ENCODE results near the gene GPR132. TPM values are rescaled to one million over a fixed set of nuclear protein-coding genes. Genes with fewer than 3 reads are reported as not detected.

The GPR132 gene
- total and polyA plus RNA-seq, 2 of the 13 experiments (the other 11 are each of a cell fraction or from before 2014, with no cell fraction given): not detected

- TF ChIP-seq RBAK (CRISPR knock-in tag; IDR thresholded peaks at IDR 0.05) (no peak), HIC2 (CRISPR knock-in tag; IDR thresholded peaks at IDR 0.05; ENCODE audit: low read depth) (no peak), ZBTB8A (CRISPR knock-in tag; IDR thresholded peaks at IDR 0.05; ENCODE audit: borderline replicate concordance, low read depth) (no peak), CHD4 (IDR thresholded peaks at IDR 0.05; ENCODE audit: borderline replicate concordance, low read length) (no peak), STAT5B (CRISPR knock-in tag; IDR thresholded peaks at IDR 0.05) (no peak), ZNF569 (CRISPR knock-in tag; IDR thresholded peaks at IDR 0.05; ENCODE audit: borderline replicate concordance) (no peak), MTF1 (CRISPR knock-in tag; IDR thresholded peaks at IDR 0.05) (0 out of 2 replicates have a peak, but pooled peaks have one; percentile 2), THAP8 (CRISPR knock-in tag; IDR thresholded peaks at IDR 0.05; ENCODE audit: borderline replicate concordance) (no peak), ZNF777 (CRISPR knock-in tag; IDR thresholded peaks at IDR 0.05) (no peak), ZBTB2 (CRISPR knock-in tag; IDR thresholded peaks at IDR 0.05; ENCODE audit: low read depth) (no peak), ARNTL (CRISPR knock-in tag; IDR thresholded peaks at IDR 0.05) (0 out of 2 replicates have a peak, but pooled peaks have one; percentile 19), ZSCAN30 (CRISPR knock-in tag; IDR thresholded peaks at IDR 0.05) (peak; percentile 66; the same call in 1 of the 2 replicates), SP1 (IDR thresholded peaks at IDR 0.05) (no peak), SP1 (CRISPR knock-in tag; IDR thresholded peaks at IDR 0.05) (no peak), ADNP (CRISPR knock-in tag; IDR thresholded peaks at IDR 0.05) (no peak)
- TF ChIP-seq, protein P1, sequence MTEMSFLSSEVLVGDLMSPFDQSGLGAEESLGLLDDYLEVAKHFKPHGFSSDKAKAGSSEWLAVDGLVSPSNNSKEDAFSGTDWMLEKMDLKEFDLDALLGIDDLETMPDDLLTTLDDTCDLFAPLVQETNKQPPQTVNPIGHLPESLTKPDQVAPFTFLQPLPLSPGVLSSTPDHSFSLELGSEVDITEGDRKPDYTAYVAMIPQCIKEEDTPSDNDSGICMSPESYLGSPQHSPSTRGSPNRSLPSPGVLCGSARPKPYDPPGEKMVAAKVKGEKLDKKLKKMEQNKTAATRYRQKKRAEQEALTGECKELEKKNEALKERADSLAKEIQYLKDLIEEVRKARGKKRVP (CRISPR knock-in tag; IDR thresholded peaks at IDR 0.05): 0 out of 4 replicates have a peak, but pooled peaks of 1 of the 2 experiments have one; percentile 31
- TF ChIP-seq, protein P2, sequence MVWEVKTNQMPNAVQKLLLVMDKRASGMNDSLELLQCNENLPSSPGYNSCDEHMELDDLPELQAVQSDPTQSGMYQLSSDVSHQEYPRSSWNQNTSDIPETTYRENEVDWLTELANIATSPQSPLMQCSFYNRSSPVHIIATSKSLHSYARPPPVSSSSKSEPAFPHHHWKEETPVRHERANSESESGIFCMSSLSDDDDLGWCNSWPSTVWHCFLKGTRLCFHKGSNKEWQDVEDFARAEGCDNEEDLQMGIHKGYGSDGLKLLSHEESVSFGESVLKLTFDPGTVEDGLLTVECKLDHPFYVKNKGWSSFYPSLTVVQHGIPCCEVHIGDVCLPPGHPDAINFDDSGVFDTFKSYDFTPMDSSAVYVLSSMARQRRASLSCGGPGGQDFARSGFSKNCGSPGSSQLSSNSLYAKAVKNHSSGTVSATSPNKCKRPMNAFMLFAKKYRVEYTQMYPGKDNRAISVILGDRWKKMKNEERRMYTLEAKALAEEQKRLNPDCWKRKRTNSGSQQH (CRISPR knock-in tag; IDR thresholded peaks at IDR 0.05; ENCODE audit: low read depth): no peak
- TF ChIP-seq, protein P3, sequence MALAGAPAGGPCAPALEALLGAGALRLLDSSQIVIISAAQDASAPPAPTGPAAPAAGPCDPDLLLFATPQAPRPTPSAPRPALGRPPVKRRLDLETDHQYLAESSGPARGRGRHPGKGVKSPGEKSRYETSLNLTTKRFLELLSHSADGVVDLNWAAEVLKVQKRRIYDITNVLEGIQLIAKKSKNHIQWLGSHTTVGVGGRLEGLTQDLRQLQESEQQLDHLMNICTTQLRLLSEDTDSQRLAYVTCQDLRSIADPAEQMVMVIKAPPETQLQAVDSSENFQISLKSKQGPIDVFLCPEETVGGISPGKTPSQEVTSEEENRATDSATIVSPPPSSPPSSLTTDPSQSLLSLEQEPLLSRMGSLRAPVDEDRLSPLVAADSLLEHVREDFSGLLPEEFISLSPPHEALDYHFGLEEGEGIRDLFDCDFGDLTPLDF (CRISPR knock-in tag; IDR thresholded peaks at IDR 0.05): no peak
- TF ChIP-seq, protein P4, sequence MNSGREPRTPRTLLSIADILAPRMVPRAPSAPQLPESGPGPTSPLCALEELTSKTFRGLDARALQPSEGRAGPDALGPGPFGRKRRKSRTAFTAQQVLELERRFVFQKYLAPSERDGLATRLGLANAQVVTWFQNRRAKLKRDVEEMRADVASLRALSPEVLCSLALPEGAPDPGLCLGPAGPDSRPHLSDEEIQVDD (CRISPR knock-in tag; IDR thresholded peaks at IDR 0.05; ENCODE audit: borderline replicate concordance): no peak
- TF ChIP-seq, protein P5, sequence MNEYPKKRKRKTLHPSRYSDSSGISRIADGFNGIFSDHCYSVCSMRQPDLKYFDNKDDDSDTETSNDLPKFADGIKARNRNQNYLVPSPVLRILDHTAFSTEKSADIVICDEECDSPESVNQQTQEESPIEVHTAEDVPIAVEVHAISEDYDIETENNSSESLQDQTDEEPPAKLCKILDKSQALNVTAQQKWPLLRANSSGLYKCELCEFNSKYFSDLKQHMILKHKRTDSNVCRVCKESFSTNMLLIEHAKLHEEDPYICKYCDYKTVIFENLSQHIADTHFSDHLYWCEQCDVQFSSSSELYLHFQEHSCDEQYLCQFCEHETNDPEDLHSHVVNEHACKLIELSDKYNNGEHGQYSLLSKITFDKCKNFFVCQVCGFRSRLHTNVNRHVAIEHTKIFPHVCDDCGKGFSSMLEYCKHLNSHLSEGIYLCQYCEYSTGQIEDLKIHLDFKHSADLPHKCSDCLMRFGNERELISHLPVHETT (CRISPR knock-in tag; conservative IDR thresholded peaks at IDR 0.05): no peak
Observed at GRCh38 chr14:105021656-105022275, 43.5 kb downstream of the GPR132 start (continued).

Measured in HepG2 (cell line).